Measurements from ENCODE around the gene FOXA2.

FOXA2 gene

DNA sequence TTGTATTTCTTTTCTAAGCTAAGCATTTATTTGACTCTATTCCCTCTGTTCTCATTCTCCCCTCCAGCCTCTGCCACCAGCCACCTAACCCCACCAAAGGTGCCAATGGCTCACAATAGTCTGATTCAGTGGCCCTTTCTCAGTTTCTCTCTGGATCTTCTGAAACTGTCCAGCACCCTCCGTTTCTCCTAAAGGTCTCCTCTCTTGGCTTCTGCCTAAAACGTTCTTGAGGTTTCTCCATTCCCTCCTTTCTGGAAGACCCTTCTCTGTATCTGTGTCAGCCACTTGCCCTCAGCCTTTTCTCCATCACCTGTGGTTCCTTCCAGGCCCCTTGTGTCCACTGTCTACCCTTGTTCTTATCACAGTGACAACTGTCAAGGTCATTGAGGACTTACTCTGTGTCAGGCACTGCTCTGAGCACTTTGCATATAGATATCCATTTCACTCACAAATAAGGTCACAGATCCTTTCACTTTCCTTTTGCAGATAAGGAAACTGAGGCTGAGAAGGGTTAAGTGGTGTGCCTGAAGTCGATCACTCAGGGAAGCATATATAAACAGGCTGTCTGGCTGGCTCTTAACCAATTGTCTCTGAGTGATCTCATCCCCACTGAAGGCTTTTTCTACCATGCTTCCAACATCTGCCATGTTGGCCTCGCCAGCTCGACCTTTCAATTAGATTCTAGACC lies 48.1 kb downstream of the FOXA2 start:
- Histone ChIP-seq H3K9me3 (ENCODE audit: control insufficient read depth, low read length) (no peaks in the 10 kb centered on the region), H3K36me3 (ENCODE audit: control insufficient read depth, insufficient read depth, low read length) (no peaks in the 10 kb centered on the region)
- WGBS, 2 experiments (ENCODE audit: insufficient coverage in 2 of 2) = 82 to 86% methylated on average over 4 of the region's 5 CpGs

DNA sequence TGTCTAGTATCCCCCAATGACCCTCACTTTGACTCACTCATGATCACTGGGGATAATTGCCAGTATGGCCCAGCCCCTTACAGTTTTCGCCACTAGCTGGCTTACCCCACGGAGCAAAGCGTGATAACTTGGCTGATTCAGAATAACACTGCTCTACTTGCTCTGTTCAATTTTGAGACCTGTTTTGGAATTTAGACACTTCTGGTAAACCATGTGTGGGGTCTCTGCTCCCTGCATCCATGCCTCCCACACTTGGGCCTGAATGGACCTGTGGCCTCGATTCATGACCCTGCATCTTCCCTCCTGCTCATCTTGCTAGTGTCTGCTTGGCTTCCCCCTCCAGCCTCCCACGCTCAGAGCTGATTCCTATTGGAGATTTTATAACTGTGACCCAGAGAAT lies 48.9 kb downstream of the FOXA2 start:
- WGBS, 2 experiments (ENCODE audit: insufficient coverage in 2 of 2) = 77 to 94% methylated on average over 4 of the region's 5 CpGs
- Histone ChIP-seq H3K4me1 (ENCODE audit: control insufficient read depth, insufficient read depth, low read length, poor library complexity, severe bottlenecking) (no peaks in the 10 kb centered on the region), H3K4me3 (ENCODE audit: extremely low read depth, insufficient read depth, low read length, poor library complexity, severe bottlenecking) (no peak overlapping the region), H3K9me3 (ENCODE audit: control insufficient read depth, low read length) (no peaks in the 10 kb centered on the region), H3K36me3 (ENCODE audit: control insufficient read depth, insufficient read depth, low read length) (no peaks in the 10 kb centered on the region), H3K27ac (ENCODE audit: low read depth, low read length, severe bottlenecking) (no peak overlapping the region)

More for the DNA sequence above, 48.1 kb downstream of the FOXA2 start:
- Histone ChIP-seq H3K27ac (ENCODE audit: low read depth, low read length, severe bottlenecking) (no peak overlapping the region), H3K4me1 (ENCODE audit: control insufficient read depth, insufficient read depth, low read length, poor library complexity, severe bottlenecking) (no peaks in the 10 kb centered on the region), H3K4me3 (ENCODE audit: extremely low read depth, insufficient read depth, low read length, poor library complexity, severe bottlenecking) (no peak overlapping the region)

DNA sequence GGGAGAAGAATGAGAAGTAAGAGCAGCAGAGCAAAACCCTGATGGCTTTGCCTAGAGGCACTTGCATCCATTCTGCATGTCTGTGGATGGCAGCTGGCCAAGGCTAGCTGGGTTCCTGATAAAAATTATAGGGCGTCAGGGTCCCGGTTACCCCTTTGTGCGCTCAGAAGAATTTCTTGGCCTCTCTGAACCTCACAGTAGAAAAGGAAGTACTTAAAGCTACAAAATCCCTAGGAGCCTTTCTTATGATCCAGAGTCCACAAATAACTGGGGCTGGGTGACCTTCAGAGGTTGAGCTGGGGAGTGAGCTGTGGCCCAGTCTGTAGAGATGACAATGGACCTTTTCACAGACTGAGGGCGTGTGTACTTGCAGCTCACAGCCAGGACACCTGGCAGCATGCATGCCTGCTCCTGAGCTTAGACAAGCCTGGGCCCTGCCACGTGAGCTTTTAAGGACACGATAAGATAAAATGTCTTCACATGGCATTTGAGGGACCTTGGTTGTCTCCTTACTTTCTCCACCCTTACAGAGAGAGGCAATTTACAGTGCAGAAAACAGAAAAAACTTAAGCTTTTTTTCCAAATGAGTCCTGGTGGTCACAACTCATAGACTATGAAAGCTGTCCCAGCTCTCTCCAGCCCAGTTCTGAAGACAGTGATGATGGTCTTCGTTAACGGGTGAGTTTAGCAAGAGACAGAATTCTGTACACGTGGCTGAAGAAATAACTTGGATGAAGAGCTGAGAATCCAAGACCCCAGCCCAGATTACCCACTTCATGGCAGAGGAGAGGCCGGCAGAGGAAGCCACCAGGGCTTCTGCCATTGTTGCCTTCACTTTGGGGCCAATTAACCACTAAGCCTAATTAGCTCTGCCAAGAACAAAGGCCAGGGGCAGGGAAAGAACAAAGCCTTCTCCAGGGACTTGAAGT lies 50.3 kb downstream of the FOXA2 start:
- Histone ChIP-seq H3K36me3 (ENCODE audit: control insufficient read depth, insufficient read depth, low read length) (no peaks in the 10 kb centered on the region), H3K4me3 (ENCODE audit: extremely low read depth, insufficient read depth, low read length, poor library complexity, severe bottlenecking) (no peak overlapping the region), H3K9me3 (ENCODE audit: control insufficient read depth, low read length) (no peaks in the 10 kb centered on the region), H3K27ac (ENCODE audit: low read depth, low read length, severe bottlenecking) (no peak overlapping the region), H3K4me1 (ENCODE audit: control insufficient read depth, insufficient read depth, low read length, poor library complexity, severe bottlenecking) (no peaks in the 10 kb centered on the region)
- 95 to 99% methylated on average over 4 to 6 of the region's 10 CpGs for WGBS, 2 experiments (ENCODE audit: insufficient coverage in 2 of 2)

DNA sequence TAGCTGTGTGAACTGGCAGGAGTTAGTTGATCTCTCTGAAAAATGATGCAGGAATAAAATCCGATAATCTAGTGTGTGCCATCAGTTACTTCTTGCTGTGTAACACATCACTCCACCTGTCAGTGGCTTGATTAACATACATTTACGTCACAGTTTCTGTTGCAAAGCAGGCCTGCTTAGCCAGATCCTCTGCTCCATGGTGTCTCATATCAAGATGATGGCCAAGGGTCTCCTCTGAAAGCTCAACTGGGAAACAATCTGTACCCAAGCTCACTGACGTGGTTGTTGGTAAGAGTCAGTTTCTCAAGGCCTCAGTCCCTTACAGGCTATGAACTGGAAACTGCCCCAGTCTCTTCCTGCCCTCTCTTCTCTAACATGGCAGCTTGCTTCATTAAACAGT lies 51.8 kb downstream of the FOXA2 start:
- Histone ChIP-seq H3K4me1 (ENCODE audit: control insufficient read depth, insufficient read depth, low read length, poor library complexity, severe bottlenecking) (no peaks in the 10 kb centered on the region), H3K36me3 (ENCODE audit: control insufficient read depth, insufficient read depth, low read length) (no peaks in the 10 kb centered on the region), H3K4me3 (ENCODE audit: extremely low read depth, insufficient read depth, low read length, poor library complexity, severe bottlenecking) (no peak overlapping the region), H3K27ac (ENCODE audit: low read depth, low read length, severe bottlenecking) (no peak overlapping the region), H3K9me3 (ENCODE audit: control insufficient read depth, low read length) (no peaks in the 10 kb centered on the region)
- 86 to 95% methylated on average over 2 to 3 of the region's 3 CpGs for WGBS, 2 experiments (ENCODE audit: insufficient coverage in 2 of 2)

DNA sequence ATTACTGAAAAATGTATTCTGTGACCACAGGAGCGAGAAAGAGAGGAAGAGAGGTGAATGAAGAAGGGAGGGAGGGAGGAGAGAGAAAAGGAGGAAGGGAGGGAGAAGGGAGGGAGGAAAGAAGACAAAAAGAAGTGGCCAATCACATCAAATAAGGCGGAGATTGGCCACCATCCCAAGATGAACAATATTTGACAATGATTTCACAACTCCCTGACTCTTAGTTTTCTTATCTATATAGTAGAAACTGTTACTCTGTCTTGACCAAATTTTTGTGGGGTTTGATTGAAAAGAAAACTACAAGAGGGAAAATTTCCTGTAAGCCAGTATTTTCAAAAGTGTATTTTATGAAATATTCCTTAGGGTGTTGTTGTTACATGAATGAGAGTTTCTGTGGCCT lies 52.6 kb downstream of the FOXA2 start:
- no peak overlapping the region for H3K4me3 ChIP-seq (ENCODE audit: extremely low read depth, insufficient read depth, low read length, poor library complexity, severe bottlenecking)
- no peaks in the 10 kb centered on the region for H3K4me1 ChIP-seq (ENCODE audit: control insufficient read depth, insufficient read depth, low read length, poor library complexity, severe bottlenecking)
- no peak overlapping the region for H3K27ac ChIP-seq (ENCODE audit: low read depth, low read length, severe bottlenecking)
- H3K9me3 ChIP-seq (ENCODE audit: control insufficient read depth, low read length) = no peaks in the 10 kb centered on the region
- H3K36me3 ChIP-seq (ENCODE audit: control insufficient read depth, insufficient read depth, low read length) = no peaks in the 10 kb centered on the region
- WGBS, 2 experiments (ENCODE audit: insufficient coverage in 2 of 2) = 71 to 86% methylated on average over 1 of the region's 2 CpGs

DNA sequence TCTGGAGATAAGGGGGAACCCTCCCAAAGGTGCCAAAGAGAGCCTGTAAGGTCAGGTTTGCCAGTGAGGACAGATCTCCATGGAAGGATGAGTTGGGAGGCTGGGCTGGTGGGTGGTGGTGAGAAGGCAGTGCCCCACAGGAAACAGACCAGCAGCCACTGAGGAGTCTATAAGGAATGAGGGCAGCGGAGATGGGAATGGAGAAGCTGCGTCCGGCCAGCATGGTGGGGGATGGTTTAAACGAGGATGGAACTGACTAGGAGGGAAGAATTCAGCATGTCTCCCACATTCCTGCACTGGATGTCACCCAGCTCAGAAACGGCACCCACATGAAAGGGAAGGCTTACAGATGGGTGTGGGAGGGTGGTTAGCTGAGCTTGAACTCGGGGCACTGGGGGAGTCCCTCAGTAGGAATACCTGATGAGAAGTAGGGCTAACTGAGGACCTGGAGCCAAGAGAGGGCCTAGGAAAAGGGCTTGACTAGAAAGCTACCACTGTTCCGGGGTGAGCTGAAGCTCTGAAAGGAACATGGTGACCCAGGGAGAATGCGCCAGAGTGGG lies 53.2 kb downstream of the FOXA2 start:
- WGBS, 2 experiments (ENCODE audit: insufficient coverage in 2 of 2) = 81 to 93% methylated on average over 6 to 7 of the region's 8 CpGs
- Histone ChIP-seq H3K4me3 (ENCODE audit: extremely low read depth, insufficient read depth, low read length, poor library complexity, severe bottlenecking) (no peak overlapping the region), H3K27ac (ENCODE audit: low read depth, low read length, severe bottlenecking) (no peak overlapping the region), H3K9me3 (ENCODE audit: control insufficient read depth, low read length) (no peaks in the 10 kb centered on the region), H3K4me1 (ENCODE audit: control insufficient read depth, insufficient read depth, low read length, poor library complexity, severe bottlenecking) (no peaks in the 10 kb centered on the region), H3K36me3 (ENCODE audit: control insufficient read depth, insufficient read depth, low read length) (no peaks in the 10 kb centered on the region)
